Smooth muscle cell (in vitro differentiated cells): ENCODE measurements around the gene GSTA3. TPM values are rescaled to one million over a fixed set of nuclear protein-coding genes. Genes with fewer than 3 reads are reported as not detected.

ENCODE experiments used
- DNase-seq: peaks from one replicate; lab custom pipeline; 2025; ENCODE audit not compliant: unreplicated experiment; lab: John Stamatoyannopoulos, UW
- H2AFZ ChIP-seq: fragments of 200-600 bp; sonication (generic); 2 replicates; pipeline ENCODE4 v1.6.0; 2016; ENCODE audit warnings: antibody characterized with exemption, low read depth, mild to moderate bottlenecking
- H3F3A ChIP-seq: fragments of 200-600 bp; sonication (generic); 2 replicates; pipeline ENCODE4 v1.6.0; 2017; ENCODE audit warnings: antibody characterized with exemption, low read depth
- H3K27ac ChIP-seq: fragments of 200-600 bp; sonication (generic); 2 replicates; pipeline ENCODE4 v1.5.1; 2016; ENCODE audit warnings: low read depth, mild to moderate bottlenecking
- H3K27me3 ChIP-seq: fragments of 200-600 bp; sonication (generic); 2 replicates; pipeline ENCODE4 v1.6.1; 2016; ENCODE audit warnings: low read depth, mild to moderate bottlenecking
- H3K36me3 ChIP-seq: fragments of 200-600 bp; sonication (generic); 2 replicates; pipeline ENCODE4 v1.5.1; 2016; ENCODE audit warnings: low read depth
- H3K4me1 ChIP-seq: fragments of 200-600 bp; sonication (generic); 2 replicates; pipeline ENCODE4 v1.5.1; 2016; ENCODE audit warnings: low read depth
- H3K4me2 ChIP-seq: fragments of 200-600 bp; sonication (generic); 2 replicates; pipeline ENCODE4 v1.6.0; 2016; ENCODE audit warnings: mild to moderate bottlenecking
- H3K4me3 ChIP-seq: fragments of 200-600 bp; sonication (generic); 2 replicates; pipeline ENCODE4 v1.5.1; 2016; ENCODE audit warnings: mild to moderate bottlenecking
- H3K79me2 ChIP-seq: fragments of 200-600 bp; sonication (generic); 2 replicates; pipeline ENCODE4 v1.6.0; 2016; ENCODE audit warnings: low read depth, mild to moderate bottlenecking
- H3K9ac ChIP-seq: fragments of 200-600 bp; sonication (generic); 2 replicates; pipeline ENCODE4 v1.6.0; 2016; ENCODE audit warnings: low read depth
- H3K9me3 ChIP-seq: fragments of 200-600 bp; sonication (generic); replicated peaks from 2 replicates; pipeline ENCODE4 v1.5.1; 2016; ENCODE audit warnings: low read depth
- H4K20me1 ChIP-seq: fragments of 200-600 bp; sonication (generic); 2 replicates; pipeline ENCODE4 v1.6.0; 2016; ENCODE audit warnings: low read depth
- WGBS: methylation state at CpG from one replicate; pipeline ENCODE4 v1.1.7; 2016; ENCODE audit warnings: low lambda C conversion rate; 5-methylcytosine and 5-hydroxymethylcytosine counted together
- polyA plus RNA-seq: library from polyadenylated mRNA; unstranded; fragments of >200 nt; fragmentation: Nextera tagmentation; extraction: Ambion mirVana; gene quantifications from 2 replicates; pipeline ENCODE4 v1.2.1, GENCODE V29; 2016
- total RNA-seq: library from RNA; depleted of rRNA; stranded (reverse); fragments of >200 nt; gene quantifications from 2 replicates; pipeline ENCODE4 v1.2.3, GENCODE V29; 2014
- TF ChIP-seq, protein P1 (sequence below): fragments of 200-600 bp; sonication (generic); IDR thresholded peaks from 2 replicates; pipeline ENCODE4 v1.5.1; 2017; ENCODE audit warnings: borderline replicate concordance, mild to moderate bottlenecking, antibody characterized with exemption; ENCODE audit not compliant: insufficient read depth, poor library complexity, severe bottlenecking

The GSTA3 gene
- total and polyA plus RNA-seq, 2 experiments from 2014 or later = not detected

DNA sequence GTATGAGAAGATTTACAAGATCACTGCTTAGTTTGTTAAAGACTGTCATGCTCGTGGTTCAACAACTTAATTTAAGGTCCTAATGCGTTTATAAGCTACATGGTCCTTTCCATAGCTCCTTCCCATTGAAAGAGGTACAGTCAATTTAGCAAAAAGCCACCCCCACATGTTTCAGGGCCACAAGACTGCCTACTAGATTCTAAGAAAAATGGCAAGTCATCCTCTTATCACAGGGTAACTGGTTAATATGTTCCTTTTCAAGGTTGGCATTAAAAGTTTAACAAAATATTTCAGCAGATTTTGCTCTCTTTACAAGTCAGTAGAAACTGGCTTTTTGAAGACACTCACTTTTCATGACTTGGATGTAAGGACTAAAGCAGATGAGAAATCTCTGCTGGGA lies 15.7 kb downstream of the GSTA3 start:
- no peak overlapping the region for H3K9ac ChIP-seq
- DNase-seq = no peak
- H3K27ac ChIP-seq = no peak overlapping the region
- no peak overlapping the region for H3K4me2 ChIP-seq
- no peaks in the 10 kb centered on the region for H3K36me3 ChIP-seq
- H3K79me2 ChIP-seq = no peaks in the 10 kb centered on the region
- no peaks in the 10 kb centered on the region for H3K9me3 ChIP-seq
- TF ChIP-seq, protein P1, sequence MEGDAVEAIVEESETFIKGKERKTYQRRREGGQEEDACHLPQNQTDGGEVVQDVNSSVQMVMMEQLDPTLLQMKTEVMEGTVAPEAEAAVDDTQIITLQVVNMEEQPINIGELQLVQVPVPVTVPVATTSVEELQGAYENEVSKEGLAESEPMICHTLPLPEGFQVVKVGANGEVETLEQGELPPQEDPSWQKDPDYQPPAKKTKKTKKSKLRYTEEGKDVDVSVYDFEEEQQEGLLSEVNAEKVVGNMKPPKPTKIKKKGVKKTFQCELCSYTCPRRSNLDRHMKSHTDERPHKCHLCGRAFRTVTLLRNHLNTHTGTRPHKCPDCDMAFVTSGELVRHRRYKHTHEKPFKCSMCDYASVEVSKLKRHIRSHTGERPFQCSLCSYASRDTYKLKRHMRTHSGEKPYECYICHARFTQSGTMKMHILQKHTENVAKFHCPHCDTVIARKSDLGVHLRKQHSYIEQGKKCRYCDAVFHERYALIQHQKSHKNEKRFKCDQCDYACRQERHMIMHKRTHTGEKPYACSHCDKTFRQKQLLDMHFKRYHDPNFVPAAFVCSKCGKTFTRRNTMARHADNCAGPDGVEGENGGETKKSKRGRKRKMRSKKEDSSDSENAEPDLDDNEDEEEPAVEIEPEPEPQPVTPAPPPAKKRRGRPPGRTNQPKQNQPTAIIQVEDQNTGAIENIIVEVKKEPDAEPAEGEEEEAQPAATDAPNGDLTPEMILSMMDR = no peak
- 90% methylated on average over 2 of the region's 2 CpGs for WGBS
- no peaks in the 10 kb centered on the region for H4K20me1 ChIP-seq
- no peaks in the 10 kb centered on the region for H3K4me1 ChIP-seq
- H3K4me3 ChIP-seq = no peak overlapping the region
- no peak overlapping the region for H2AFZ ChIP-seq
- no peaks in the 10 kb centered on the region for H3K27me3 ChIP-seq
- no peaks in the 10 kb centered on the region for H3F3A ChIP-seq

DNA sequence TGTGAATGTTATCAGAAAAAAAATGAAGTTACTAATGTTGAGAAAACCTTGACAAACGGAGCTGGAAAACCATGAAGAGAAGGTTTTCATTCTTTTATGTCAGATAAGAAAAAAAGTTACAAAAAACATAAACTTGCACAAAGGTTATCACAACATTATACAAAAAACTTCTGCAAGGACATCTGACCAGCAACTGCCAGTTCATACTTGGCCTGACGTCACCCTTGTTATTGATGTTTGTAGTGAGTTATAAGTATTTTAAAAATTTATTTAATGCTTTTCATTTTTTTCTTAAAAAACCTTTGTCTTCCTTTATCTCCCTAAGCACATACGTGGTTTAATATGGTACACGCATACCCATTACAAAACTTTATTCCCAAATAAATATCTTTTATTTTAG lies 16.3 kb downstream of the GSTA3 start:
- no peak overlapping the region for H3K4me2 ChIP-seq
- H3K4me1 ChIP-seq = no peaks in the 10 kb centered on the region
- WGBS = 93% methylated on average over 4 of the region's 4 CpGs
- no peaks in the 10 kb centered on the region for H4K20me1 ChIP-seq
- H3K79me2 ChIP-seq = no peaks in the 10 kb centered on the region
- no peak for DNase-seq
- H3K9ac ChIP-seq = no peak overlapping the region
- H3K27me3 ChIP-seq = no peaks in the 10 kb centered on the region
- TF ChIP-seq, protein P1 = no peak
- H3K27ac ChIP-seq = no peak overlapping the region
- H3F3A ChIP-seq = no peaks in the 10 kb centered on the region
- H2AFZ ChIP-seq = no peak overlapping the region
- H3K36me3 ChIP-seq = no peaks in the 10 kb centered on the region
- H3K4me3 ChIP-seq = no peak overlapping the region
- H3K9me3 ChIP-seq = no peaks in the 10 kb centered on the region

DNA sequence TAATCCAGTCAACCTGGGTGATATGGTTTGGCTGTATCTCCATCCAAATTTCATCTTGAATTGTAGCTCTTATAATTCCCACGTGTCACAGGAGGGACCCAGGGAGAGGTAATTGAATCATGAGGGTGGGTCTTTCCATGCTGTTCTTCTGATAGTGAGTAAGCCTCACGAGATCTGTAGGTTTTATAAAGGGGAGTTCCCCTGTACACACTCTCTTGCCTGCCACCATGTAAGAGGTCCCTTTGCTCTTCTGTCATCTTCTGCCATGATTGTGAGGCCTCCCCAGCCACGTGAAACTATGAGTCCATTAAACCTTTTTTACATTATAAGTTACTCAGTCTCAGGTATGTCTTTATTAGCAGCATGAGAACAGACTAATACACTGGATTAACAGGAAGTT lies 19.5 kb downstream of the GSTA3 start:
- WGBS = 89% methylated on average over 3 of the region's 3 CpGs
- Histone ChIP-seq H3K36me3 (no peaks in the 10 kb centered on the region), H3F3A (no peaks in the 10 kb centered on the region), H3K27ac (no peak overlapping the region), H2AFZ (no peak overlapping the region), H3K4me3 (no peak overlapping the region), H4K20me1 (no peaks in the 10 kb centered on the region), H3K4me2 (no peak overlapping the region), H3K9me3 (no peaks in the 10 kb centered on the region), H3K27me3 (no peaks in the 10 kb centered on the region), H3K9ac (no peak overlapping the region), H3K79me2 (no peaks in the 10 kb centered on the region), H3K4me1 (no peaks in the 10 kb centered on the region)
- no peak for DNase-seq
- TF ChIP-seq, protein P1 = no peak

DNA sequence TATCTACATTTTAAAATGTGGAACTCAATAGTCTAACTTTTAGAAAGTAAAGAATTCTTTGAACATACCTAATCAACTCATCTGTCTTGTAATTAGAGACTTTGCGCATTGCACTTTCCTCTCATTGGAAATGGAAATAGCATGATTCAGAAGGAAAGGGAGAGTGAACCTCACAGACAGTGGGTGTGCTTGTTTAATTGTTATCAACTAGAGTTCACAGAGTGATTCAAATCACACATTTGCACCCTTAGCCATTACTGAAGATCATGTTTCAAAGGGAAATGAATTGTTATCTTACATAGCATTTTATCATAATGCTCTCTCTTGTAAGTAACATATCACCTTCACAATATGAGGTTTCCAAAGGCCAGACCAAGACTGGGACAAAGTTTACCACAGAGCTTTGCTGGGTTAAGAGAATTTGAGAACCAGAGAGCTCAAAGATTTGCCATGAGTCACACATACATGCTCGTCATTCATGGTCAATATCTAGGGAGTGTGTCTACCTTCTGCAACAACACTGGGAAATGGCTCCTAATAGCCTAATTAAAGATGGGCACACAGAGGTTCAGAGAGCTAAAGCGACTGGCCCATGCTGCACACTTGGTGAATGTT lies 21.5 kb downstream of the GSTA3 start:
- Histone ChIP-seq H2AFZ (no peak overlapping the region), H3K27me3 (no peaks in the 10 kb centered on the region), H3K4me3 (no peak overlapping the region), H3K4me1 (no peaks in the 10 kb centered on the region), H4K20me1 (no peaks in the 10 kb centered on the region), H3K27ac (no peak overlapping the region), H3K79me2 (no peaks in the 10 kb centered on the region), H3K4me2 (no peak overlapping the region), H3K36me3 (no peaks in the 10 kb centered on the region), H3K9ac (no peak overlapping the region), H3F3A (no peaks in the 10 kb centered on the region), H3K9me3 (no peaks in the 10 kb centered on the region)
- TF ChIP-seq, protein P1 = no peak
- 65% methylated on average over 3 of the region's 3 CpGs for WGBS
- DNase-seq = no peak
